ENCODE data around the gene SEC16A.

GRCh38 chr9:136429683-136430491 is 53.0 kb downstream of the SEC16A start:
- TF ChIP-seq, protein P1, sequence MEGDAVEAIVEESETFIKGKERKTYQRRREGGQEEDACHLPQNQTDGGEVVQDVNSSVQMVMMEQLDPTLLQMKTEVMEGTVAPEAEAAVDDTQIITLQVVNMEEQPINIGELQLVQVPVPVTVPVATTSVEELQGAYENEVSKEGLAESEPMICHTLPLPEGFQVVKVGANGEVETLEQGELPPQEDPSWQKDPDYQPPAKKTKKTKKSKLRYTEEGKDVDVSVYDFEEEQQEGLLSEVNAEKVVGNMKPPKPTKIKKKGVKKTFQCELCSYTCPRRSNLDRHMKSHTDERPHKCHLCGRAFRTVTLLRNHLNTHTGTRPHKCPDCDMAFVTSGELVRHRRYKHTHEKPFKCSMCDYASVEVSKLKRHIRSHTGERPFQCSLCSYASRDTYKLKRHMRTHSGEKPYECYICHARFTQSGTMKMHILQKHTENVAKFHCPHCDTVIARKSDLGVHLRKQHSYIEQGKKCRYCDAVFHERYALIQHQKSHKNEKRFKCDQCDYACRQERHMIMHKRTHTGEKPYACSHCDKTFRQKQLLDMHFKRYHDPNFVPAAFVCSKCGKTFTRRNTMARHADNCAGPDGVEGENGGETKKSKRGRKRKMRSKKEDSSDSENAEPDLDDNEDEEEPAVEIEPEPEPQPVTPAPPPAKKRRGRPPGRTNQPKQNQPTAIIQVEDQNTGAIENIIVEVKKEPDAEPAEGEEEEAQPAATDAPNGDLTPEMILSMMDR (IDR thresholded peaks at IDR 0.05): no peak
- TF ChIP-seq POLR2A (IDR thresholded peaks at IDR 0.05): no peak

Data from body of pancreas (tissue), 4 donors.